ENCODE measurements around the gene STK38.

The STK38 gene

GRCh38 chr6:36578431-36578830, 31.2 kb upstream of the STK38 start:
- TF ChIP-seq FOXP2 (optimal IDR thresholded peaks at IDR 0.05; ENCODE audit: borderline replicate concordance, extremely low read depth, extremely low read length, insufficient read depth): no peak
- TF ChIP-seq, protein P1, sequence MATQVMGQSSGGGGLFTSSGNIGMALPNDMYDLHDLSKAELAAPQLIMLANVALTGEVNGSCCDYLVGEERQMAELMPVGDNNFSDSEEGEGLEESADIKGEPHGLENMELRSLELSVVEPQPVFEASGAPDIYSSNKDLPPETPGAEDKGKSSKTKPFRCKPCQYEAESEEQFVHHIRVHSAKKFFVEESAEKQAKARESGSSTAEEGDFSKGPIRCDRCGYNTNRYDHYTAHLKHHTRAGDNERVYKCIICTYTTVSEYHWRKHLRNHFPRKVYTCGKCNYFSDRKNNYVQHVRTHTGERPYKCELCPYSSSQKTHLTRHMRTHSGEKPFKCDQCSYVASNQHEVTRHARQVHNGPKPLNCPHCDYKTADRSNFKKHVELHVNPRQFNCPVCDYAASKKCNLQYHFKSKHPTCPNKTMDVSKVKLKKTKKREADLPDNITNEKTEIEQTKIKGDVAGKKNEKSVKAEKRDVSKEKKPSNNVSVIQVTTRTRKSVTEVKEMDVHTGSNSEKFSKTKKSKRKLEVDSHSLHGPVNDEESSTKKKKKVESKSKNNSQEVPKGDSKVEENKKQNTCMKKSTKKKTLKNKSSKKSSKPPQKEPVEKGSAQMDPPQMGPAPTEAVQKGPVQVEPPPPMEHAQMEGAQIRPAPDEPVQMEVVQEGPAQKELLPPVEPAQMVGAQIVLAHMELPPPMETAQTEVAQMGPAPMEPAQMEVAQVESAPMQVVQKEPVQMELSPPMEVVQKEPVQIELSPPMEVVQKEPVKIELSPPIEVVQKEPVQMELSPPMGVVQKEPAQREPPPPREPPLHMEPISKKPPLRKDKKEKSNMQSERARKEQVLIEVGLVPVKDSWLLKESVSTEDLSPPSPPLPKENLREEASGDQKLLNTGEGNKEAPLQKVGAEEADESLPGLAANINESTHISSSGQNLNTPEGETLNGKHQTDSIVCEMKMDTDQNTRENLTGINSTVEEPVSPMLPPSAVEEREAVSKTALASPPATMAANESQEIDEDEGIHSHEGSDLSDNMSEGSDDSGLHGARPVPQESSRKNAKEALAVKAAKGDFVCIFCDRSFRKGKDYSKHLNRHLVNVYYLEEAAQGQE (IDR thresholded peaks at IDR 0.05; ENCODE audit: insufficient read depth in 1 of 2, low read depth in 2 of 2, low read length in 2 of 2): no peak
- TF ChIP-seq SIN3A (IDR thresholded peaks at IDR 0.05; ENCODE audit: borderline replicate concordance, insufficient read depth, low read length): no peak
- no peak for TF ChIP-seq TAF1 (IDR thresholded peaks at IDR 0.05; ENCODE audit: borderline replicate concordance, insufficient read depth, low read length)
- TF ChIP-seq POLR2AphosphoS5 (IDR thresholded peaks at IDR 0.05; ENCODE audit: low read depth, low read length): no peak

- TF ChIP-seq SIN3A (IDR thresholded peaks at IDR 0.05; ENCODE audit: borderline replicate concordance, insufficient read depth, low read length) (no peak), POLR2AphosphoS5 (IDR thresholded peaks at IDR 0.05; ENCODE audit: low read depth, low read length) (no peak), FOXP2 (optimal IDR thresholded peaks at IDR 0.05; ENCODE audit: borderline replicate concordance, extremely low read depth, extremely low read length, insufficient read depth) (no peak), TAF1 (IDR thresholded peaks at IDR 0.05; ENCODE audit: borderline replicate concordance, insufficient read depth, low read length) (no peak)
- TF ChIP-seq, protein P1 (IDR thresholded peaks at IDR 0.05; ENCODE audit: insufficient read depth in 1 of 2, low read depth in 2 of 2, low read length in 2 of 2): no peak
These were observed 30.8 kb upstream of the STK38 start for GRCh38 chr6:36578030-36578429.

GRCh38 chr6:36577301-36577700, 30.0 kb upstream of the STK38 start:
- no peak for TF ChIP-seq SIN3A (IDR thresholded peaks at IDR 0.05; ENCODE audit: borderline replicate concordance, insufficient read depth, low read length)
- no peak for TF ChIP-seq FOXP2 (optimal IDR thresholded peaks at IDR 0.05; ENCODE audit: borderline replicate concordance, extremely low read depth, extremely low read length, insufficient read depth)
- TF ChIP-seq, protein P1 (IDR thresholded peaks at IDR 0.05; ENCODE audit: insufficient read depth in 1 of 2, low read depth in 2 of 2, low read length in 2 of 2): no peak
- TF ChIP-seq POLR2AphosphoS5 (IDR thresholded peaks at IDR 0.05; ENCODE audit: low read depth, low read length): no peak
- TF ChIP-seq TAF1 (IDR thresholded peaks at IDR 0.05; ENCODE audit: borderline replicate concordance, insufficient read depth, low read length): no peak

DNA sequence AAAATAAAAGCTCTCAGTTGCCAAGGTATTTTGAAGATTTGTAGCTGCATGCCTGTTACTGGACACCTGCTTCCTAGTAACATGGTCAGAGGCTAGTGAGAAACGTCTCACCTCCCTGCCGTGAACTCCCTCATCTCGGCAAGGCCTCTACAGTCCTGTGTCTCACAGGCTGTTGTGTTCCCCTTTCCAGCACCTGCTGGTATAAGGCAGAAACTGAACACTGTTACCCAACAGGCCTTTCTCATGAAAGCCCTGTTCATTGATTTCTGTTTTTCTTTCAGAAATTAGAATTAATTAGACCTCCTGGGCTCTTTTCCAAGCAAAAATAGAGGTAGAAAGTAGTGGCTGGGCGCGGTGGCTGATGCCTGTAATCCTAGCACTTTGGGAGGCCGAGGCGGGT, 29.3 kb upstream of the STK38 start:
- TF ChIP-seq FOXP2 (optimal IDR thresholded peaks at IDR 0.05; ENCODE audit: borderline replicate concordance, extremely low read depth, extremely low read length, insufficient read depth) (no peak), POLR2AphosphoS5 (IDR thresholded peaks at IDR 0.05; ENCODE audit: low read depth, low read length) (no peak)

DNA sequence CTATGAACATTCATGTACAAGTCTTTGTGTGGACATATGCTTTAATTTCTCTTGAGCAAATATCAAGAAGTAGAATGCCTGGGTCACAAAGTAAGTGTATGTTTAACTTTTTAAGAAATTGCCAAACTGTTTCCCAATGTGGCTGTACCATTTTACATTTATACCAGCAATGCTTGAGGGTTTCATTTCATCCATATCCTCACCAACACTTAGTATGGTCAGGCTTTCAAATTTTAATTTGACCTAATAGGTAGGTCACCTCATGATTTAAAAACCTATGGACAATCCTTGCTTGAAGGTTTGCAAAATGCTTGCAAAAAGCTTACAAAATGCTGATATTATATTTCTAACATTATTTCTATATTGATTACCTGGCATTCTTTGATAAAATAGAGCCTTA, 27.4 kb upstream of the STK38 start:
- TF ChIP-seq SIN3A (IDR thresholded peaks at IDR 0.05; ENCODE audit: borderline replicate concordance, insufficient read depth, low read length) (no peak), FOXP2 (optimal IDR thresholded peaks at IDR 0.05; ENCODE audit: borderline replicate concordance, extremely low read depth, extremely low read length, insufficient read depth) (no peak), TAF1 (IDR thresholded peaks at IDR 0.05; ENCODE audit: borderline replicate concordance, insufficient read depth, low read length) (no peak), POLR2AphosphoS5 (IDR thresholded peaks at IDR 0.05; ENCODE audit: low read depth, low read length) (no peak)
- TF ChIP-seq, protein P1 (IDR thresholded peaks at IDR 0.05; ENCODE audit: insufficient read depth in 1 of 2, low read depth in 2 of 2, low read length in 2 of 2): no peak
